Mesenteric fat pad (tissue), 1 donor: ENCODE results near the gene SLITRK4. TPM values are rescaled to one million over a fixed set of nuclear protein-coding genes. Genes with fewer than 3 reads are reported as not detected.

ENCODE experiments used
- DNase-seq: peaks from one replicate; pipeline ENCODE4 v3.0.0-alpha.2; 2020; ENCODE audit warnings: low spot score
- long read RNA-seq: library from polyadenylated mRNA; unstranded; transcript quantifications from one replicate; pipeline ENCODE4 v2.0.0, GENCODE V29; 2020
- total RNA-seq: library from RNA; stranded (reverse); fragmentation: NEBNext Ultra II Directional; extraction: Animal tissue kit (Norgen Biotek cat#: 25700); gene quantifications from one replicate; pipeline ENCODE4 v1.2.1, GENCODE V29; 2021
- donor health status: DM: yes; HTN: yes; CAD: no.

Gene SLITRK4, protein sequence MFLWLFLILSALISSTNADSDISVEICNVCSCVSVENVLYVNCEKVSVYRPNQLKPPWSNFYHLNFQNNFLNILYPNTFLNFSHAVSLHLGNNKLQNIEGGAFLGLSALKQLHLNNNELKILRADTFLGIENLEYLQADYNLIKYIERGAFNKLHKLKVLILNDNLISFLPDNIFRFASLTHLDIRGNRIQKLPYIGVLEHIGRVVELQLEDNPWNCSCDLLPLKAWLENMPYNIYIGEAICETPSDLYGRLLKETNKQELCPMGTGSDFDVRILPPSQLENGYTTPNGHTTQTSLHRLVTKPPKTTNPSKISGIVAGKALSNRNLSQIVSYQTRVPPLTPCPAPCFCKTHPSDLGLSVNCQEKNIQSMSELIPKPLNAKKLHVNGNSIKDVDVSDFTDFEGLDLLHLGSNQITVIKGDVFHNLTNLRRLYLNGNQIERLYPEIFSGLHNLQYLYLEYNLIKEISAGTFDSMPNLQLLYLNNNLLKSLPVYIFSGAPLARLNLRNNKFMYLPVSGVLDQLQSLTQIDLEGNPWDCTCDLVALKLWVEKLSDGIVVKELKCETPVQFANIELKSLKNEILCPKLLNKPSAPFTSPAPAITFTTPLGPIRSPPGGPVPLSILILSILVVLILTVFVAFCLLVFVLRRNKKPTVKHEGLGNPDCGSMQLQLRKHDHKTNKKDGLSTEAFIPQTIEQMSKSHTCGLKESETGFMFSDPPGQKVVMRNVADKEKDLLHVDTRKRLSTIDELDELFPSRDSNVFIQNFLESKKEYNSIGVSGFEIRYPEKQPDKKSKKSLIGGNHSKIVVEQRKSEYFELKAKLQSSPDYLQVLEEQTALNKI
- 1.5 TPM for total RNA-seq
- long read RNA-seq, partial matches to known transcripts, result 0 of 1 reads
- long read RNA-seq, other reads (novel, unspliced or antisense), result 0 of 1 reads

DNA sequence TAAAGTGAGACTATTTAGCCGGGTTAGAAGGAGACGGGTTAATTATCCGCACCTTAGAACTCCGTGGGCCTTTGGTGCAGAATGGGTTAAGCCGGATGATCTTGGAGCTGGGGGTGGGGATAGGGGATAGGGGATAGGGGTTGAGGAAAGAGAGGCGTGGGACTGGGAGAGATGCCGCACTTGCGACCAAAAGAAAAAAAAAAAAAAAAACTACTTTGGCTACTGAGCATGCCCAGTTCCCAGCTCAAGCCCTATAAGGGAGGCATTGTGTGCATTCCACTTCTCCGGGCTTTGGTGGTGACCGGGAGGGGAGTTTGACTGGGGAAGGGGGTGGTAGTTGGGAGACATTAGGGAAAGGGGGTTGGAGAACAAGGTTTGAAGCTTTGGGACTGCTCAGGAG is at the start of gene SLITRK4:
TSS of gene SLITRK4 (minus strand) at position 187 of the 400 bp plus-strand sequence. CDS start 4,993 bp downstream, outside the sequence.
- DNase-seq, result no peak

DNA sequence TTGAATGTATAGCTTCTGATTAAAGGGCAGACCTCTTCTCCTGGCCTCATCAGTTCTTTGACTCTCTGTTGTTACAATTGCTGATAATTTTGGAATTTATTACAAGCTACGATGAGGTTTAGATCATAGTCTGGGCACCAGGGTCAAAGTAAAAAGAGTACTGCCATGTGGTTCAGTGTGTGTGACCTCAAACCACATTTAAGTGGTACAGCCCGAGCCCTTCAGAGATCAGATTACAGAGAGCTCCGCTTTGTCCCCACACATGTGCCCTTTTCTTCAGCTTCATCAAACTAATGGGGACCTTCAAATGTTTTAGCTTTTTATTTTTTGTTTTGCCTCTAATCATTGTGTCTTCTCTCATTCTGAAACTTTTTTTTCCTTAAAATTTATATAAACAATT is 47.6 kb upstream of the SLITRK4 start:
- DNase-seq, result no peak

DNA sequence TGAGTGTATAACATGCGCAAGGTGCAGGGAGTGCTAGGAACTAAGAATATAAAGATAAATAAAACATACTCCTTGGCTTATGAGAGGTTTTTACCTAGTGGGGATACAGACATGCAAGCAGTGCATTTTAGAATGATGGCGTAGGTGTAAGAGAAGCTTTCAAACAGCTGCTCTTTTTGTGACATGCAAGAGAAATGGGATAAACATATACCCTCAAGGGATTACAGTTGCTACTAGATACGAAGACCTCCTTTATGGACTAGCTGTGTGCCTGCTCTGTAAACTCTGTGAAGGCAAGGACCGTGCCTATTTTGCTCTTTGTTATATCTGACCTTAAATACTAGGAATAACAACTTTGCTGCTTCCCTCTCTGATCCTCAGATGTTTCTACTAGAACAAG is 39.0 kb upstream of the SLITRK4 start:
- DNase-seq, result no peak

DNA sequence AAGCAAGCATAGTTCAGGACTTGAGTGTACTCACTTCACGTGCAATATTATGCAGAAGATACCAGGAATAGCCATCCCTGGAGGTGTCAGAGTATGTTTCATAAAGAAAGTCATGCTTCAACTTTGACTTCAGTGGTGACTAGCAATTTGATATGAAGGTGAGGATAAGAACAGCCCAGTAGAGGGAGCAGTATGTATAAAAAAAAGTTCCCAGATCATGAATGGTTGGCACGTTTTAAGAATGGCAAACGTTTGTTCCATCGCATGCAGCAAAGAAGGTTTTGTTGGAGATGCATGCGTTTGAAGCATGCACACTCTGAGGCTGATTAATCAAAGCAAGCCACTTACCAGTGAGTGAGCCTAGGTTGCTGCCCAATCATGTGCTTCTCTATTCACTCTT is 33.5 kb upstream of the SLITRK4 start:
- no peak for DNase-seq

DNA sequence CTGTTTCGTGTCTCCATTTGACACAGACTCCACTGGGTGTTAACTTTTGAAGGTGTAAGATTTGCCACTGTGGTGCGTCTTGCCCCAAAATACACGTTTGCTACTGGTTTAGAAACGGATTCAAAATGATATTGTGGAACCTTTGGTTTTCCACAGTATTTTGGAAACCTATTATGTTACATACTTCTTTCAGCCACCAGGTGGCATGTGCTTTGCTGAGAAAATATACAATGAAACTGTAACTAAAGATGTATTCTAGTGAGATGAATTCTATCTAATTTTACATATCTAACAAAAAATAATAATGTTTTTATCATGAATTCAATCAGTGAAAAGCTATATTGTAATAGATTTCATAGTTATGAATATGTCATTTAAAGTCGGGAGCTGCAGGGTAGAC is 28.4 kb upstream of the SLITRK4 start:
- DNase-seq, result no peak

DNA sequence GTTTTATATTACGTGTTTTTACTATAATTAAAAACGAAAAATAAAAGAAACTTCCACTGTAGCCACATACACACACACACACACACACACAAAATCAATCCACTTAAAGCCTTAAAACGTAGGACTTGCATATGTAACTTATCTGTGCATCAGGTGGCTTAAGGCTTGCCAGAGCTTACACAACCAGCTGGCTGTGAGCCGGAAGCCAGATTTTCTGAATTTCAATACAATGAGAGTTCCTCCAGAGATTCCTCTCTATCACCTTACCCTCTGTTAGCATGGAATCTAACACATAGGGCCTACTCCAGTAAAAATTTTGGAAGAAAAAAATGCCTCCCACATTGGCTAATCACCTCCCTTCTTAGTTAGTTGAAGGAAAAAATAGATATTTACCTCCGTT is 27.9 kb upstream of the SLITRK4 start:
- no peak for DNase-seq

DNA sequence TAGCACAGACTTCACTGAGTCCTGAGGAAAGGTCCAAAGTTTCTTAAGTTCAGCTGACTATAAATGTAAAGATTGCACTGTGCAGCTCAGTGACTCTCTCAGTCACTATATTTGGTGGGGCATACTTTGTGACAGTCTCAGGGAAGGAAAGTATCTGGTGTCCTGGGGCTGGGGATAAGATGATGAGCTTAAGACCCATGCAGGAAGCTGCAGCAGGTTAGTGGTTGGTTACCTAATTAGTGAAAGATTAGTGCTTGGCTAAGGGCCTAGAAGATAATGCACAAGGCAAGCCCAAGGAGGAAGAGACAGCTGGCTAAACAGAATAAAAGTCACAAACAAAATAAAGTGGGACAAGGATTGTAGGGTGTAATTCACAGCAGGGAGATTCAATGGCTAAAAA is 25.4 kb upstream of the SLITRK4 start:
- DNase-seq, result no peak

DNA sequence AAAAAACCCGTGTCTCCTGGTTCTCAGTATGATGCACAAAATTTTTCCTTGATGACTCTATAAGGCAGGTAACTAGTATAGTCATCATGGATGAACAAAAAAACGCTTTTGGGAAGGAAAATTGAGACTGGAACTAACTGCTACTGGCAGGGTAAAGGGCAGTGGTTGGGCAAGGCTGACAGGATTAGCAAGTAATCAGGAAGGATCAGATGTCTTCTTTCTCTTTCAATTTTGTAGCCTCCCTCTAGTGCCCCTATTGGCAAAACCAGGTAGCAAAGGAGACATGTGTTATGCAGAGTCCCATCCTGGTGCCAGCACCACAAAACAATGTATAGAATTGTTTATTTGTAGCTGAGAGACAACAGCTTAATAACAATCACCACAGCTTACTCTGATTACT is 12.8 kb upstream of the SLITRK4 start:
- DNase-seq, result no peak

DNA sequence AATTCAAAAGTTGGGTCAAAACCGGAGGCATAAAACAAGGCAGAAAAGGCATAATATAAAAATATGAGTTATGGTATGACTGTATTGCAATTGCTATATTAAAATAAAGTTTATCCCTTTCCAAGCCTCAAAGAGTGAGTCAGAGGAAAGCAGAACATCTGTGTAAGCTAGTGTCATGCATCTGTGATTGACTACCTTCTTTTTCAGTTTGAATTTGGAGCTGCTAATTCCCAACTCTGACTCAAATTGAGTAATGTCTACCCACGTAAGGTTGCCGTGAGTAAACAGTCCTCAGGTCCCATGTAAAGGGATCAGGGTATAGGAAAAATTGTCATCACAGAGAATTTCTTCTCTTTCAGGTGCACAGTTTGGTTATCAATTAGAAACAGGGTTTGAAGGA is 6.5 kb upstream of the SLITRK4 start:
- no peak for DNase-seq

DNA sequence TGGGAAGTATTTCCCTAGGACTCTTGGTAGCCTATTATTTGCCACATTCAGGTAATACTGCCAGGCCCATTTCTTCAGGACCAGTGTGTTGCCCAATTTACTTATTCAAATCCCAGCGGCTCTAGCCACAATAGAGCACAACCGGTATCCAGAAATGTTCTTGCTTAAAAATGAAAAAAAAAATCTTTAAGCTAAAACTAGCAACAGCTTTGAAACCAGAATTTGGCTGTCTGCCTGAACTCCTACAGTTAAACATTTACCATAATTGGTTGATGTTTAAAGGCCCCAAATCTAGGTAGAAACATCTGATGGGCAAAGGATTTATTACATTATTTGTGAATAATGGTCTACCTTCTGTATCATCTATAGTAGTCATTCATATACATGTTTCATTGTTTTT is 930 bp upstream of the SLITRK4 start:
- no peak for DNase-seq

DNA sequence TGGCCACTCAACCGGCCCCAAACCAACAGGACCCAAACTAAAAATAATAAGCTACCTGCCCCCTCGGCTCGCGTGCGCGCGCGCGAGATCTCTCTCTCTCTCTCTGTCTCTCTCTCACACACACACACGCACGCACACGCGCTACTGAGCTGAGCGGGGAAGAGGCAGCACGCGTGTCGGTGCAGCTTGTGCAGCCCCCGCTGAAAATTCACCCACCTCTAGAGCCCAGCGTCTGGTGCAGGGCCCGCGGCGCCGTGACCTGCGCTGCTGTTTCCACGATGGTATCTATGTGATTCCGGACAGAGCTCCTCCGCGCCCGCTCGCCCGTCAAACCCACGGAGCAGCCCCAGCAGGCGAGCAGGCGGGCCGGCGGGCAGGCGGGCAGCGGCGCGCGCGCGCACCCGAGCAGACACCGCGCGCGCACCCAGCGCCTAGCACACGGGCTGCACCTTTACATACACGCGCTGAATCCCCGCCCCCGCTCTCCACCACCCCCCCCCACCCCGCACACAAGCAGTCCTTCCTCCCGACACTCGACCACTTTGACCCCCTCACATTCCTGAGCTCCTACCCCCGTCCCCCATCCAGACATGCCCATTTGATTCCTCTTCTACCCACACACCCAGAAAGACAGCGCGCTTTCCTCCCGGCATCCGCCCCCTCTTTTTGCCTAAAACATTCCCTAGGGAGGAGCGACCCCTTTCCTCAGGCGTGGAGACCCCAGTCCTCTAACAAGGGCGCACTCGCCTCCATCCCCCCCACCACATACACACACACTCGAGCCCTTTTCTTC is 1.0 kb downstream of the SLITRK4 start:
- DNase-seq, result no peak

DNA sequence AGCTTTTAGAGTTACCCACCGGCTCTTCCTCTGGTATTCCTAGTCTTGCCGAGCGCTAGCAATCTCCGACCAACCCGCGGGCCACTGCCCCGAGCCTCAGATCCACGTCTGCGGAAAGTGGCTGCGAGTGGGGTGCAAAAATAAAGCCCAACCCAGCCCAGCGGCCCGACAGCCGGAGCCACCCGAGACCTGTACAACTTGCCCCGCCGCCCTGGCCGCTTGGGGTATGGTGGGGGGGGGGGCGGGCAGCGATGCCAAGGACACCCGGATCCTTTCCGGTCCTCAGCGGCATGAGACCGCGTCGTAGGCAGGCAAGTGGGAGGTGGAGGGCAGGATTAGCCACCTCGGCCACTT is 1.6 kb downstream of the SLITRK4 start:
- no peak for DNase-seq

DNA sequence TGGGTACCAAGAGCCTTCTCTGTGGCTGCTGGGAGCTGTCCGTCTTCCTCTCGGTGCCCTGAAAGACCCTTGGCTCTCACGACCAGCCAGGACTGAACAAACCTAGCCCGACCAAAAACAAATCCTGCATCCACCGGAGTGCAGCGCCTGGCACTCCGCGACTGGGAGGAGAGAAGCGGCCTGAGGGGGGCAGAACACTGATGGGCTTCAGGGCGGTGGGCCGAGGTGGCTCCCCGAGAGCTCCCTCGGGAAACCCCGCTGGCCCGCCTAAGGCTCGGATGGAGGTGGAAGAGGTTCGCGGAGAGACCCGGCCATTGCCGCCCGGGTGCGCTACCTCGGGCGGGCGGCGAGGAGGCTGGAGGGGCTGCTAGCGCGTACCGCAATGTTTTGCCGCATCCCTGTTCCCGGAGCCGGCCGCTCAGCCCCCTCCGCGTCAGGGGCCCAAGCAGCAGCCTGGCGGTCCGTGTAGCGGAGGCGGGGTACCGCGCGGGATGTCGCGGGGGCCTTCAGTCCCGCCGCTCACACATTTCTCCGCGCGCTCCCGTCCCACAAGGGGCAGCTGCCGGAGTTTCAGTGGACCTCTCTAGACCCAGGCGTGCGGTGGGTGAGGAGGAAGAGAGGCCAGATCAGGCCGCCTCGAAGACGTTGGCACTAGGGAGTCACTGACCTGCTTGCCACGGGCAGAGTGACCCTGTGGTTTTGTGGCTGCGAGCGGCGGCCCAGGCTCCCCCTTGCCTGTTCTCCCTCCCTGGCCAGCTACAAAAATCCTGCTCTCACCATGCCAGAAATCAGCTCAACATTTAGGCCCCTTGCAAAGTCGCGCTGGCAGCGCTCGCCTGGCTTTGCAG is 2.2 kb downstream of the SLITRK4 start:
- DNase-seq, result no peak

DNA sequence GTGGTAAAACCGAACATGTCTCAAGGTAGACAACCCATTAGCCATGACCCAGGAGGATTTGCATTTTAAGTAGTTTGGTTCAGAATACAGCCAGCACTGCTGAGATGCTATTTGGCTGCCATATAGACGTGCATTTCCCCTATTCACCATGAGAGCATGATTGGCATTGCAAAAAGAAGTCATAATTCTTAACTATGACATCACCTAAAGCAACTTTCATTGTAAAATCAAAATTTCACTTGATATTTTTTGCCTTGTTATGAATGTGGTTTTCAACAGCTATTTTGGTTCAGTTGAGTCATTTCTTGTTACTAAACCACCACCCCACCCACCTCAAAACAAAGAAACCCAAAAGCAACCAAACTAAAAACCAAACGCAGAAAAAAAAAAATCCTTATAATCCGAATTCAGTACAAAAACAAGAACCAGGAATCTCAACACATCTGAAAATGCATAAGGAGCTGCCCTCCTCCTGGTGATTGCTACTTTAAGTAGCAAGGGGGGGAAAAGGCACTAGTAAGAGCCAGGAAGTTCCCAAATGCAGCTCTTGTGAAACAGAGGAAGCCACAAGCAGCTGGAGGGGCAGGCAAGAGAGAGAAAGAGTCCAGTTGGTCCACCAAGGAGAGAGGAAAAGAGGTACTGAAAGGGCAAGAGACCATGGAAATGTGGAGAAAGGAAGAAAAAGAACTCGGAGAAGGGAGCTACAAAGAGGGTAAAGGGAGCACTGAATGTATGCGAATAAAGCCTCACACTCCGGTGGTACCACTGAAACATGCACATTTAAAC is 3.1 kb downstream of the SLITRK4 start:
- no peak for DNase-seq

DNA sequence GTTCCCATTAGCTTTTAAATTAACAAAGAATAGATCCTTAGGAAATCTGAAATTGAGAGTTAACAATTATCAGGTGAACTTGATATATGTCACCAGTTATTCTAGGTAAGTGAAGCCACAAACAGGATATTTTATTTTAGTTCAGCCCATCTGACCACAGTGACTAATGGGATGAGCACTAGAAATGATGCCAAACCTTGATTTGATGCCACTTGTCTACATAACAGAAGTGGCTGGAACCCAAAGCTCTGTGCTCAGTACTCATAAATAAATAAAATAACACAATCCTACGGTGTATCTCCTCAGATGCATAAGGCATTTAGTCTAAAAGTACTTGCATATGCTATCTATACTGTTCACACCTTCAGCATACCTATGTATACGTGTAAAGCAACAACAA is 12.2 kb downstream of the SLITRK4 start:
- no peak for DNase-seq

DNA sequence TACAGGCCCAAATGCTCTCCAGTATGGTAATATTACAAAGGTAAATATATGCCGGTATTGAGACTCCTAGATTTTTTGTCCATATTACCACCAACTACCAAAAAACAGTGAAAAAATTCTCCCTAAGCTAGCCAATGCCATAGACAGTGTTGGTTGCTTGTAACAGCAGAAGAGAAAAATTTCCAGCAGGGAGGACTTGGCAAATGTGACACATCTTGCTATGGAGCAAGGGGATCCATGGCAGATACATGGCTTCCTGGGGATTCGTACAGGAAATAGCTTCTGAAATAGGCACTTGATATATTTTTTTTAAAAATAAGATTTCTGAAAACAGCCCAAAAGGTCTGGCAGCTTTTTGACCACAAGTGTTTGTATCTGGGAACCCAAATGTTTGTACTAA is 14.6 kb downstream of the SLITRK4 start:
- no peak for DNase-seq

DNA sequence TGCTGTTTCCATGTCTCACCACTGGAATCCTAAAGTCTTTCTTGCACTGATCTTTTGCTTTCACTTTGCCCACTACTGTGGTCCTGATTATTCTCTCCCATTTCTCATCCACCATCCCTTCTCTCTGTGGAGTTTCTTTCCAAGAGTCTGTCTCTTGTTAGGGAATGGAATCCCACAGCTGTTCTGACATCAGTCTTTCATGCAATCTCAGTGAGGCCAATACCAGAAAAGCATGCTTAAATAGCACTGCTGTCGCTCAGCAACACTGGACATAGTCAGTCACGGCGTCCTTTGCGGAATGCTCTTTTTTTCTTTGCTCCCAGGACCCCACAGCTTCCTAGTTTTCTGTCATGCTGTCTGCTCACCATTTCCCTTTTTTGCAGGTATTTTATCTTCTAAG is 20.1 kb downstream of the SLITRK4 start:
- DNase-seq, result no peak

DNA sequence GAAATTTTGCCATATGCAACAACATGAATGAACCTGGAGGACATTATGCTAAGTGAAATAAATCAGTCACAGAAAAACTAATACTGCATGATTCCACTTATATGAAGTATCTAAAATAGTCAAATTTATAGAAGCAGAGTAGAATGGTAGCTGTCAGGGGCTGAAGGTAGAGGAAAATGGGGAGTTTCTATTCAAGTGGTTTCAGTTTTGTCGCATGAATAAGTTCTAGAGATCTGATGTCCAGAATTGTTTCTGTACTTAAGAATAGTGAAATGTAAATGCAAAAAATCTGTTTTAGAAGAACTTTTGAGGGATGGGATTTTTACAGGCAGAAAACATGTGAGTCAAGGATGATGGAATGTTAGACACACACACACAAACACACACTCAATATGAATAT is 34.1 kb downstream of the SLITRK4 start:
- no peak for DNase-seq

DNA sequence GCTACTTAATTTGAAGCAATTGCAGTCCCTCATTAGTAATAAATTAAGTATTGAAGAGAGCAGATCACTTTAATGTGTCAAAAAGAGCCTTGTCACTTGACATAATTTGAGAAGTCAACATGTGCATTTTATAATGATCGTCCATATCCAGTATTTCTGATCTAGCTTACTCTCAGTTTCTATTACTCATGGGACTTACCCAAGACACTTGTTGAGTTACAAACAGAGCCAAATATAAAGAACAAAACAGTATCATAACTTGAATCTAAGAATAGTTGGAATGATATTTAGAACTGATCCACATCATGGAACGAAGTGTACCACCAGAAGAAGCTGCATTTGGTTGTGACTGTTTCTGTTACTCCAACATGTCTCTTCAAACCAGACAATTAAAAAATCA is 54.7 kb downstream of the SLITRK4 start:
- no peak for DNase-seq

DNA sequence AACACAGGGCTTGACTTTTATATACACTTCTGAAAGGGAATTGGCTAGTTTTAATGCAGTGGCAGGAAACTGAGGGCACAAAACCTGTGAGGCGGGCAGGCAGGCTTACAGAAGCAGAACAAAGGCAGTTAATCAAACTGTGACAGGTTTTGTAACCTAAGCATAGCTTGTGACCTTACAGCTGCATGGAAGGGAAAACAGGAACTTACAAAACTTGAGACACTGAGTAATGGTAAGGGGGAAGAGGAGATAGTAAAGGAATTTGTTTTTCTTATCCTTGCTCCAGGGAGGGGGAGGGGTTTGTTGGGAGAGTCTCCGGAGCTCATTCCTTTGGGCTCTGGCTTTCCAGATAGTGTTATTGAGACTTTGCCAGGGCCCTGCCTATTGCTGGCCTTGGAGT is 55.6 kb downstream of the SLITRK4 start:
- DNase-seq, result no peak
